Measurements from ENCODE around the gene BLOC1S5. TPM values are rescaled to one million over a fixed set of nuclear protein-coding genes. Genes with fewer than 3 reads are reported as not detected.

BLOC1S5 gene
- total and polyA plus RNA-seq, 7 donors = 5.6 to 17.7 (median 7.6) TPM

GRCh38 chr6:7974565-7974937 lies 89.6 kb downstream of the BLOC1S5 start:
- intact Hi-C loops (cut with DNase I) = no loop called here
- Histone ChIP-seq H3K9me3 (no peaks in the 10 kb centered on the region), H3K27ac (peak overlapping the region; percentile 39), H3K4me1 (no peaks in the 10 kb centered on the region), H3K36me3 (ENCODE audit: insufficient read depth in 1 of 2, low read depth in 1 of 2) (no peaks in the 10 kb centered on the region), H3K4me3 (peak overlapping the region; percentile 28), H3K27me3 (ENCODE audit: insufficient read depth in 3 of 3, low read length in 2 of 3) (no peaks in the 10 kb centered on the region)
- ATAC-seq (peak in 2 of 4 donors; percentile 18 to 27), DNase-seq (no peak)
- TF ChIP-seq CTCF (IDR thresholded peaks at IDR 0.05) = no peak
- 37 to 45% (median 42%) methylated on average over 5 of the region's 5 CpGs for WGBS, 3 donors

GRCh38 chr6:7973584-7973983 lies 90.6 kb downstream of the BLOC1S5 start:
- intact Hi-C loops (cut with DNase I) = no loop called here
- no peaks in the 10 kb centered on the region for H3K27me3 ChIP-seq (ENCODE audit: insufficient read depth in 3 of 3, low read length in 2 of 3)
- no peaks in the 10 kb centered on the region for H3K36me3 ChIP-seq (ENCODE audit: insufficient read depth in 1 of 2, low read depth in 1 of 2)
- 92 to 95% (median 94%) methylated on average over 2 of the region's 2 CpGs for WGBS, 3 donors
- no peaks in the 10 kb centered on the region for H3K9me3 ChIP-seq
- no peak for DNase-seq
- no peak for ATAC-seq
- no peaks in the 10 kb centered on the region for H3K4me1 ChIP-seq
- no peak overlapping the region for H3K27ac ChIP-seq
- H3K4me3 ChIP-seq = no peak overlapping the region
- TF ChIP-seq CTCF (IDR thresholded peaks at IDR 0.05) = no peak

GRCh38 chr6:7971499-7971898 lies 92.7 kb downstream of the BLOC1S5 start:
- Histone ChIP-seq H3K27ac (no peak overlapping the region), H3K4me1 (no peaks in the 10 kb centered on the region), H3K27me3 (ENCODE audit: insufficient read depth in 3 of 3, low read length in 2 of 3) (no peaks in the 10 kb centered on the region), H3K36me3 (ENCODE audit: insufficient read depth in 1 of 2, low read depth in 1 of 2) (no peaks in the 10 kb centered on the region), H3K9me3 (no peaks in the 10 kb centered on the region), H3K4me3 (no peak overlapping the region)
- DNase-seq (no peak), ATAC-seq (no peak)
- TF ChIP-seq CTCF (IDR thresholded peaks at IDR 0.05) = no peak
- WGBS, 3 donors = 93 to 97% (median 96%) methylated on average over 2 of the region's 2 CpGs
- intact Hi-C loops (cut with DNase I) = no loop called here

GRCh38 chr6:7970616-7971015 lies 93.6 kb downstream of the BLOC1S5 start:
- intact Hi-C loops (cut with DNase I) = no loop called here
- Histone ChIP-seq H3K4me1 (no peaks in the 10 kb centered on the region), H3K36me3 (ENCODE audit: insufficient read depth in 1 of 2, low read depth in 1 of 2) (no peaks in the 10 kb centered on the region), H3K27ac (no peak overlapping the region), H3K4me3 (no peak overlapping the region), H3K9me3 (no peaks in the 10 kb centered on the region), H3K27me3 (ENCODE audit: insufficient read depth in 3 of 3, low read length in 2 of 3) (no peaks in the 10 kb centered on the region)
- ATAC-seq = no peak
- 79 to 97% (median 96%) methylated on average over 3 of the region's 3 CpGs for WGBS, 3 donors
- DNase-seq = no peak
- no peak for TF ChIP-seq CTCF (IDR thresholded peaks at IDR 0.05)

Other genes starting within 250 kb of the BLOC1S5 start
- 10 to 100 TPM; 15.5 to 33.2 (median 23.4) TPM for gene TXNDC5, start 153.6 kb downstream of the BLOC1S5 start, total RNA-seq
- 10 to 100 TPM; 22.0 to 50.2 (median 27.3) TPM for gene TXNDC5, start 153.6 kb downstream of the BLOC1S5 start, polyA plus RNA-seq
- 10 to 100 TPM; 12.8 to 14.0 (median 13.5) TPM for gene EEF1E1, start 38.2 kb upstream of the BLOC1S5 start, total RNA-seq
- gene EEF1E1, start 38.2 kb upstream of the BLOC1S5 start, polyA plus RNA-seq = 10 to 100 TPM; 18.8 to 24.6 (median 22.1) TPM

Data from psoas muscle (tissue), 8 donors.